Left lung (tissue), 10 donors: ENCODE measurements around the gene BIRC7. TPM values are rescaled to one million over a fixed set of nuclear protein-coding genes. Genes with fewer than 3 reads are reported as not detected.

Experiments
- ATAC-seq: fragments of 200-7000 bp; cut with Tn5 transposase; one replicate; pipeline ENCODE4 v1.9.1; 2020; ENCODE audit warnings: moderate library complexity
- DNase-seq, 4 donors: peaks; one replicate each; pipeline ENCODE4 v3.0.0-alpha.2; 2013 to 2020
- H3K27ac ChIP-seq, 2 donors: fragments of 200-600 bp; sonication (generic) in 1 of 2; one replicate each; pipeline versions ENCODE4 v1.5.0 to v1.8.0; 2020 to 2021
- H3K27me3 ChIP-seq, 2 donors: fragments of 200-600 bp; sonication (generic) in 1 of 2; one replicate each; pipeline versions ENCODE4 v1.5.0 to v1.8.0; 2020 to 2021
- H3K36me3 ChIP-seq, 2 donors: fragments of 200-600 bp; sonication (generic) in 1 of 2; one replicate each; pipeline versions ENCODE4 v1.5.0 to v1.8.0; 2020 to 2021
- H3K4me1 ChIP-seq, 2 donors: fragments of 200-600 bp; one replicate each; pipeline ENCODE4 v1.8.0; 2021
- H3K4me3 ChIP-seq, 2 donors: fragments of 200-600 bp; sonication (generic) in 1 of 2; one replicate each; pipeline versions ENCODE4 v1.5.0 to v1.8.0; 2020 to 2021; ENCODE audit warnings: mild to moderate bottlenecking in 1 of 2
- H3K9me3 ChIP-seq, 2 donors: fragments of 200-600 bp; sonication (generic) in 1 of 2; one replicate each; pipeline versions ENCODE4 v1.5.0 to v1.8.0; 2020 to 2021
- intact Hi-C, 2 donors: fragments of 100-400 bp; cut with DNase I; formaldehyde crosslinking; loops; one replicate each; pipeline versions ENCODE4 v1.11.2 to v1.14.2; 2022
- polyA plus RNA-seq, 6 donors: library from polyadenylated mRNA; unstranded; fragments of 120-200 nt; gene quantifications; one replicate each; pipeline ENCODE4 v1.2.1, GENCODE V29; 2013; ENCODE audit not compliant: insufficient read length in 6 of 6
- total RNA-seq, 2 donors: library from RNA; stranded (reverse); fragmentation: NEBNext Ultra II Directional; extraction: Animal tissue kit (Norgen Biotek cat#: 25700); gene quantifications; one replicate each; pipeline ENCODE4 v1.2.1, GENCODE V29; 2021
- TF ChIP-seq, protein P1 (sequence below), 2 donors: fragments of 200-600 bp; sonication (generic) in 1 of 2; IDR thresholded peaks; one replicate each; pipeline versions ENCODE4 v1.5.0 to v1.8.0; 2021; ENCODE audit warnings: antibody characterized with exemption in 2 of 2
- donor health status: DM: no; HTN: yes; CAD: no.
- donor health status: DM: no; HTN: no; CAD: no.

BIRC7 gene
- total and polyA plus RNA-seq, 8 donors, result 0.24 to 0.64 (median 0.42) TPM; not detected in 4

DNA sequence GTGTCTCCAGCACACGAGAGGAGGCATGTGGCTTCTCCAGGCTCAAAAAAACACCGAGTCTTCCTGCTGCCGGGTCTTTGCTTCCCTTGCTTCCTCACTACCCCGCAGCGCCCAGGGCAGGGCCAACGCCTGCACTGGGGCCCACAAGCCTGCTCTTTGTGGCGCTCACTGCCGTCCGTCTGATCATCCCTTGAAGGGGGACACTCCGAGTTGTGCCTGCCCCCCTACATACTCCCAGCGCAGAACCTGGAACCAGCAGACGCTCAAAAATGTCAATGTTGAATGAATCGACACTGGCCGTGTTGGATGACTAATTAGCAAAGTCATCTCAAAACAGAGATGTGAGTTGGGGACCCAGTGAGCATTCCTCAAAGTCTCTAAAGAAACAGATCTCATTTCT is 28.8 kb downstream of the BIRC7 start:
- H3K4me1 ChIP-seq, result no peaks in the 10 kb centered on the region
- intact Hi-C loops, result no loop called here
- no peak for DNase-seq

DNA sequence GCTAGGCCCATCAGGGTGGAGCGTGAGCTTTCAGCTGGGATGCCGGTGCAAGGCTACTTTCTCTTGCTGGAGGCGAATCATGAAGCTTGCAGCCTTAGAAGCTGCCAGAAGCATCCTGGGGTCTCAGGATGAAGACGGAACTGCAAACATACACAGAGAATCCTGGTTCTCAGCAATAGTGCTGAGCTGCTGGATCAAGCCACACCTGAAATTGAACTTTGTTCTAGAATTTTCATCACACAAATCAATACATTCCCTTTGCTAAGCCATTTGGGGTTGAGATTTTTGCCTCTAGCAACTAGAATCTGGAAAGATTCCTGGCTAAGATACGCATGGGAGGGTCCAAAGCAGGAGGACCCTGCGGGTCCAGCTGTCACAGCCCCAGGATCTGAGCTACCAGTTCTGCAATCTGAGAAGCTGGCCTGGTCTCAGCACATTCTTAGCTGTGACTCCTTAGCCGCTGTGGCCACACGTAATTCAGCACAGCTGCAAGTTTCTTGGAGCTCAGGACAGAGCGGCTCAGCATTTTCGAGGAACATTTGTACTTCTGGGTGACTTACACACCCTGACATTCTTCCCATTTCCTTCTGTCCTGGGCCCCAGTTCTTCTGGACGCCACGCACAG is 30.3 kb downstream of the BIRC7 start:
- H3K9me3 ChIP-seq, result no peaks in the 10 kb centered on the region
- no peak for ATAC-seq

More for the DNA sequence above, 28.8 kb downstream of the BIRC7 start:
- Histone ChIP-seq H3K9me3 (no peaks in the 10 kb centered on the region), H3K36me3 (no peaks in the 10 kb centered on the region), H3K27me3 (peaks cover 4 to 96% of the 10 kb centered on the region in 2 donors), H3K27ac (no peak overlapping the region), H3K4me3 (no peak overlapping the region)
- TF ChIP-seq, protein P1, sequence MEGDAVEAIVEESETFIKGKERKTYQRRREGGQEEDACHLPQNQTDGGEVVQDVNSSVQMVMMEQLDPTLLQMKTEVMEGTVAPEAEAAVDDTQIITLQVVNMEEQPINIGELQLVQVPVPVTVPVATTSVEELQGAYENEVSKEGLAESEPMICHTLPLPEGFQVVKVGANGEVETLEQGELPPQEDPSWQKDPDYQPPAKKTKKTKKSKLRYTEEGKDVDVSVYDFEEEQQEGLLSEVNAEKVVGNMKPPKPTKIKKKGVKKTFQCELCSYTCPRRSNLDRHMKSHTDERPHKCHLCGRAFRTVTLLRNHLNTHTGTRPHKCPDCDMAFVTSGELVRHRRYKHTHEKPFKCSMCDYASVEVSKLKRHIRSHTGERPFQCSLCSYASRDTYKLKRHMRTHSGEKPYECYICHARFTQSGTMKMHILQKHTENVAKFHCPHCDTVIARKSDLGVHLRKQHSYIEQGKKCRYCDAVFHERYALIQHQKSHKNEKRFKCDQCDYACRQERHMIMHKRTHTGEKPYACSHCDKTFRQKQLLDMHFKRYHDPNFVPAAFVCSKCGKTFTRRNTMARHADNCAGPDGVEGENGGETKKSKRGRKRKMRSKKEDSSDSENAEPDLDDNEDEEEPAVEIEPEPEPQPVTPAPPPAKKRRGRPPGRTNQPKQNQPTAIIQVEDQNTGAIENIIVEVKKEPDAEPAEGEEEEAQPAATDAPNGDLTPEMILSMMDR (IDR thresholded peaks at IDR 0.05), result no peak
- no peak for ATAC-seq

DNA sequence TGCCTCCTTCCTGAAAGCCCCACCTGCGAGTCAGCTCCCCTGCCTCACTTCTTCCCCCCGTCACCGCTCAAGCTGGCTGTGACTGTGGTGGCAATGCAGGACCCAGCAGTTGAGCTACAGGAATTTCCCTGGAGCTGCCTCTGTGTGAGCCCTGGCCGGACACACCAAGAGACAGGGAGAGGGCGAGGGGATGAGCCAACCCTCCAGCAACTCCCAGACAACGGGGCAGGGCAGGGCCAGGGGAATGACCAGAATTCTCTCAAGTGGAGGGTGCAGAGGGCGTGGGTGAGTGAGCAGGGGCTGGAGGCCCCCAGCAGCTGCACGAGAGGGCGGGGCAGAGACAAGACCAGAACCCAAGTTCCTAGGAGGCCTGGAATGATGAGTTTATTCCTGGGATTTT is 32.0 kb downstream of the BIRC7 start:
- H3K36me3 ChIP-seq, result no peaks in the 10 kb centered on the region
- DNase-seq, result no peak
- intact Hi-C loops, result no loop called here
- no peak overlapping the region for H3K27ac ChIP-seq
- no peak for ATAC-seq
- H3K27me3 ChIP-seq, result peaks cover 3 to 64% of the 10 kb centered on the region in 2 donors
- no peaks in the 10 kb centered on the region for H3K9me3 ChIP-seq
- TF ChIP-seq, protein P1 (IDR thresholded peaks at IDR 0.05), result no peak
- H3K4me3 ChIP-seq, result no peak overlapping the region
- H3K4me1 ChIP-seq, result peaks cover 4 to 7% of the 10 kb centered on the region in 2 donors

More for the DNA sequence above, 30.3 kb downstream of the BIRC7 start:
- H3K27me3 ChIP-seq, result peaks cover 4 to 81% of the 10 kb centered on the region in 2 donors
- no peaks in the 10 kb centered on the region for H3K4me1 ChIP-seq
- H3K4me3 ChIP-seq, result no peak overlapping the region
- TF ChIP-seq, protein P1 (IDR thresholded peaks at IDR 0.05), result no peak
- intact Hi-C loops, result no loop called here
- H3K27ac ChIP-seq, result no peak overlapping the region
- DNase-seq, result peak in 1 of 4 donors; percentile 54
- H3K36me3 ChIP-seq, result no peaks in the 10 kb centered on the region

DNA sequence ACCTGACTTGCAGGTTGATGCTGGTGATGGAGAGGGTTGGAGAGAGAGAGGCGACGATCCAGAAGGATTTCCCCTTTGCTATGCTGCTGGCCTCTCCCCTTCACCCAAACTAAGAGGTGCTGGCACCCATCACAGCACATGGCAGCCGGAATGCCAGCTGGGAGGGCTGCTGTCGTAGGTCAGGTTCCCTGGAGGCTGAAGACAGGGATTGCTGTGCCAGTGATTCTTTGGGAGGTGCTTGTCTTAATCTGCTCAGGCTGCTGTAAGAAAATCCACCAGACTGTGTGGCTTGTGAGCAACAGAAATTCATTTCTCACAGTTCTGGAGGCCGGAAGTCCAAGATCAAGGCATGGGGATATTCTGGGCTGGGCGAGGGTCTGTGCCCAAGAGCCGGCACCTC is 32.6 kb downstream of the BIRC7 start:
- intact Hi-C loops, result no loop called here
- Histone ChIP-seq H3K27me3 (peaks cover 0 to 59% of the 10 kb centered on the region in 2 donors), H3K4me1 (peaks cover 4 to 9% of the 10 kb centered on the region in 2 donors), H3K36me3 (no peaks in the 10 kb centered on the region), H3K27ac (no peak overlapping the region), H3K9me3 (no peaks in the 10 kb centered on the region), H3K4me3 (no peak overlapping the region)
- DNase-seq, result no peak
- ATAC-seq, result no peak
- TF ChIP-seq, protein P1 (IDR thresholded peaks at IDR 0.05), result no peak

DNA sequence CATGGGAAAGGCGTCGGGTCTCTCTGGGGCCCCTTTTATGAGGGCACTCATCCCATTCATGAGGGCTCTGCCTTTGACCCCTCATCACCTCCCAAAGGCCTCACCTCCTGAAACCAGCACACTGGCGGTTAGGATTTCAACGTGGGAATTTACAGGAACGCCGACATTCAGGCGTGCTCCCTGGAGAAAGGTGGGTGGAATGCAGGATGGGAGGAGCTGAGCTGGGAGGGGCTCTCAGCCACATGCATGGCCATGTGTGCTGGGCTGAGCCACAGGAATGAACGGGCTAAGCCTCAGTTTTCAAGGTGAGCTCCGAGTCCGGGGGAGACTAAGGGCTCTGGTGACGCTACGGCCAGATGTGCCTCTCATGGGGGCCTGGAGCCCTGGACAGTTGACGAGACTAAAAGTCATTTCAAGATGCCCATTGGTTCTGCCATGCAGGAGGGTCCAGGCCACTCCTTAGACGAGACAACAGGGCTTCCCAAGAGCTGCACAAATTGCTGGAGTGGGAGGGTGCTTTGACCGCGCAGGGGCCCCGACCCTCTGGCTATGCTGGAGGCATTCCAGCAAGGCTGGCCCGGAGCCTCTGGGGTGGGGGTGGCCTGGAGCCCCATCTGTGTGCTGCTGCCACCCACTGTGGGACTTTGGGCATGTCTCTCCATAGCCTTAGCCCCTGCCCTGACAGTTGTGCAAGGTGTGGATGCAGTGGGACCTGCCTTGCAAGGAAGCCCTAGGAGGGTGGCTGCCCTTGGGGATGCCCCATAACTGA is 33.1 kb downstream of the BIRC7 start:
- Histone ChIP-seq H3K4me1 (peaks cover 4 to 15% of the 10 kb centered on the region in 2 donors), H3K27ac (no peak overlapping the region), H3K9me3 (no peaks in the 10 kb centered on the region), H3K27me3 (peaks cover 0 to 53% of the 10 kb centered on the region in 2 donors), H3K4me3 (no peak overlapping the region), H3K36me3 (no peaks in the 10 kb centered on the region)
- intact Hi-C loops, result no loop called here
- TF ChIP-seq, protein P1 (IDR thresholded peaks at IDR 0.05), result no peak
- ATAC-seq (no peak), DNase-seq (no peak)
